A673 (cell line): ENCODE results near the gene FAM184B. TPM values are rescaled to one million over a fixed set of nuclear protein-coding genes. Genes with fewer than 3 reads are reported as not detected.

Source experiments
- BruUV-seq: library from RNA; stranded (reverse); fragments of 400-500 nt; replicated peaks from 2 replicates; lab custom pipeline; 2021; lab: Mats Ljungman, UMichigan
- CTCF ChIA-PET: fragments of 300-600 bp; sonication (Branson Sonifier 250); formaldehyde crosslinking; loops from one replicate; lab custom pipeline; 2022; ENCODE audit warnings: antibody characterized with exemption; lab: Charles Lee
- POLR2A ChIA-PET: fragments of 300-600 bp; sonication (Branson Sonifier 250); formaldehyde crosslinking; loops from one replicate; lab custom pipeline; 2022; ENCODE audit warnings: antibody characterized with exemption; ENCODE audit not compliant: low non-redundant PET; lab: Charles Lee
- DNase-seq: peaks from one replicate; pipeline ENCODE4 v3.0.0-alpha.2; 2015; ENCODE audit warnings: low spot score
- H3K27ac ChIP-seq: fragments of 200-600 bp; sonication (generic); 2 replicates; pipeline ENCODE4 v1.5.1; 2016; ENCODE audit warnings: mixed run types, low read depth, mild to moderate bottlenecking, mixed read lengths, antibody characterized with exemption, low read length; ENCODE audit not compliant: poor library complexity, severe bottlenecking
- H3K27me3 ChIP-seq: fragments of 200-600 bp; sonication (generic); replicated peaks from 2 replicates; pipeline ENCODE4 v1.6.1; 2017; ENCODE audit warnings: mixed run types, low read depth, mild to moderate bottlenecking, mixed read lengths, antibody characterized with exemption, low read length; ENCODE audit not compliant: insufficient read depth, poor library complexity
- H3K36me3 ChIP-seq: fragments of 200-600 bp; sonication (generic); 2 replicates; pipeline ENCODE4 v1.6.1; 2016; ENCODE audit warnings: mixed run types, mild to moderate bottlenecking, mixed read lengths, antibody characterized with exemption, low read length; ENCODE audit not compliant: insufficient read depth, poor library complexity, severe bottlenecking
- H3K4me1 ChIP-seq: fragments of 200-600 bp; sonication (generic); 2 replicates; pipeline ENCODE4 v1.6.1; 2017; ENCODE audit warnings: mixed run types, mild to moderate bottlenecking, mixed read lengths, antibody characterized with exemption, low read length; ENCODE audit not compliant: insufficient read depth, poor library complexity, severe bottlenecking
- H3K4me3 ChIP-seq: fragments of 200-600 bp; sonication (generic); 2 replicates; pipeline ENCODE4 v1.5.1; 2016; ENCODE audit warnings: low read depth, mixed run types, mild to moderate bottlenecking, mixed read lengths, low read length; ENCODE audit not compliant: poor library complexity, severe bottlenecking
- H3K9me3 ChIP-seq: fragments of 200-600 bp; sonication (generic); 2 replicates; pipeline ENCODE4 v1.6.1; 2016; ENCODE audit warnings: mixed run types, low read depth, mild to moderate bottlenecking, mixed read lengths, antibody characterized with exemption, low read length; ENCODE audit not compliant: poor library complexity, severe bottlenecking
- EZH2 ChIP-seq: fragments of 200-600 bp; sonication (generic); IDR thresholded peaks from 2 replicates; pipeline ENCODE4 v1.6.1; 2017; ENCODE audit warnings: borderline replicate concordance, low read depth, mild to moderate bottlenecking, mixed read lengths, antibody characterized with exemption, low read length; ENCODE audit not compliant: poor library complexity, severe bottlenecking
- intact Hi-C: fragments of 100-400 bp; cut with micrococcal nuclease; formaldehyde crosslinking; loops from one replicate; pipeline ENCODE4 v1.10.0; 2022; ENCODE audit not compliant: unreplicated experiment
- total RNA-seq: library from RNA; stranded (reverse); gene quantifications from 2 replicates; pipeline ENCODE4 v1.2.3, GENCODE V29; 2021
- TF ChIP-seq, protein P1 (sequence below): fragments of 300-800, 200-600 bp; sonication (generic); conservative IDR thresholded peaks from 2 replicates; pipeline ENCODE4 v1.5.1; 2017; ENCODE audit warnings: low read depth, mild to moderate bottlenecking, antibody characterized with exemption, low read length, moderate library complexity, mixed read lengths

Gene FAM184B
- total RNA-seq, 1 experiment from 2014 or later: 0.26 TPM

DNA sequence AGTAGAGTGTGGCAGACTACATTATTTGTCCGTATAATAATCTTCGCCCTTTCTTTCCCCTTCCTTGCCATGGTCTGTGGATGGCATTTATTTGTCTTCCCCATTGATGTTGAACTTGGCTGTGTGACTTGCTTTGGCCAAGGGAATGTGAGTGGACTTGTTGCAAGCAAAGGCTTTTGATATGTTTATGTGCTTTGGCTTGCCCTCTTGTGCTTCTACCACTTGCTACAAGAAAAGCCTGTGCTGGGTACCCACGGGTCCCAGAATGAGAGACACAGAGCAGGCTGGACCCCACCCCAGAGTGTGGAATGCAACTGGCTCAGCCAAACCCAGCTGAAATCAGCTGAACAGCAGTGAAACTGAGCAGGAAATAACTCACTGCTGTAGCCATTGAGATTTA, 63.0 kb downstream of the FAM184B start:
- POLR2A ChIA-PET: no interaction called here
- no peak for TF ChIP-seq EZH2
- TF ChIP-seq, protein P1, sequence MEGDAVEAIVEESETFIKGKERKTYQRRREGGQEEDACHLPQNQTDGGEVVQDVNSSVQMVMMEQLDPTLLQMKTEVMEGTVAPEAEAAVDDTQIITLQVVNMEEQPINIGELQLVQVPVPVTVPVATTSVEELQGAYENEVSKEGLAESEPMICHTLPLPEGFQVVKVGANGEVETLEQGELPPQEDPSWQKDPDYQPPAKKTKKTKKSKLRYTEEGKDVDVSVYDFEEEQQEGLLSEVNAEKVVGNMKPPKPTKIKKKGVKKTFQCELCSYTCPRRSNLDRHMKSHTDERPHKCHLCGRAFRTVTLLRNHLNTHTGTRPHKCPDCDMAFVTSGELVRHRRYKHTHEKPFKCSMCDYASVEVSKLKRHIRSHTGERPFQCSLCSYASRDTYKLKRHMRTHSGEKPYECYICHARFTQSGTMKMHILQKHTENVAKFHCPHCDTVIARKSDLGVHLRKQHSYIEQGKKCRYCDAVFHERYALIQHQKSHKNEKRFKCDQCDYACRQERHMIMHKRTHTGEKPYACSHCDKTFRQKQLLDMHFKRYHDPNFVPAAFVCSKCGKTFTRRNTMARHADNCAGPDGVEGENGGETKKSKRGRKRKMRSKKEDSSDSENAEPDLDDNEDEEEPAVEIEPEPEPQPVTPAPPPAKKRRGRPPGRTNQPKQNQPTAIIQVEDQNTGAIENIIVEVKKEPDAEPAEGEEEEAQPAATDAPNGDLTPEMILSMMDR: no peak
- BruUV-seq: no TSS peak
- Histone ChIP-seq H3K27ac (no peak overlapping the region), H3K9me3 (no peaks in the 10 kb centered on the region), H3K36me3 (no peaks in the 10 kb centered on the region), H3K27me3 (no peaks in the 10 kb centered on the region), H3K4me3 (no peak overlapping the region), H3K4me1 (no peaks in the 10 kb centered on the region)
- DNase-seq: no peak
- CTCF ChIA-PET: no interaction called here
- intact Hi-C loops: no loop called here

DNA sequence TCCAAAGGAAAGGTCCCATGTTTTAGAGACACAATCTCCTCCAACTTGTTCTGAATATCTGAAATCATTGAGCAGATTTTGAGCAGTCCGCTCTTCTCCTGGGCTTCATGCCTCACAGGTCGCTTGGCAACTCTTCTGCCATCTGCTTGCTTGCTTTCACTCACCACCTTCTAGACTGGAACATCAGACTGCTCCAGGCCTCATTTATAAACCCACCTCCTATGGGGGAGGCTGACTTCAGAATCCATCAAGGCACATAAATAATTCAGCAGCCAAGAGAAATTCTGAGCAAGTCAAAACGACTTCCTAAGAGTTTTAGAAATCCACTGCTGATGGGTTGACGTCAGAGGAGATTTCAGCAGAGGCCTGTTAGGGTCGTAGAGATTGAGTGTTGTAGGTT, 64.1 kb downstream of the FAM184B start:
- ChIA-PET POLR2A (no interaction called here), CTCF (no interaction called here)
- Histone ChIP-seq H3K9me3 (no peaks in the 10 kb centered on the region), H3K27me3 (no peaks in the 10 kb centered on the region), H3K4me1 (no peaks in the 10 kb centered on the region), H3K4me3 (no peak overlapping the region), H3K27ac (no peak overlapping the region), H3K36me3 (no peaks in the 10 kb centered on the region)
- intact Hi-C loops: no loop called here
- DNase-seq: peak; percentile 7
- no TSS peak for BruUV-seq
- TF ChIP-seq, protein P1: no peak
- TF ChIP-seq EZH2: no peak

DNA sequence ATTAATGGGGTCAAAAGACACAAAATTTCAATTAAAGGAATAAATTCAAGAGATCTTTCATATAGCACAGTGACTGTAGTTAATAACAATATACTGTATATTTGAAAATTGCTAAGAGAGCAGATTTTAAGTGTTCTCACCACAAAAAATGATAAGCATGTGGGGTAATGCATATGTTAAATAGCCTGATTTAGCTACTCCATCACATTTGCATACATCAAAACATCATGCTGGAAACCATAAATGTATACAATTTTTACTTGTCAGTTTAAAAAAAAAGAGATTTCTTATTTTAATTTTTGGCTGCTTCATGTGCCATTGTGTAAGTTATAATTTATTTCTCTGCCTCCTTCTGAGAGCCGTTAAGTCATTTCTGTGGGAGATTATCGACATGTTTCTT, 65.9 kb downstream of the FAM184B start:
- ChIA-PET POLR2A (no interaction called here), CTCF (no interaction called here)
- no TSS peak for BruUV-seq
- TF ChIP-seq, protein P1: no peak
- TF ChIP-seq EZH2: no peak
- Histone ChIP-seq H3K27me3 (no peaks in the 10 kb centered on the region), H3K36me3 (no peaks in the 10 kb centered on the region), H3K4me3 (no peak overlapping the region), H3K9me3 (no peaks in the 10 kb centered on the region), H3K27ac (no peak overlapping the region), H3K4me1 (no peaks in the 10 kb centered on the region)
- DNase-seq: no peak
- intact Hi-C loops: no loop called here
